Glomerular endothelial cell (primary cell): ENCODE measurements around the gene CPT1C. TPM values are rescaled to one million over a fixed set of nuclear protein-coding genes. Genes with fewer than 3 reads are reported as not detected.

Experiments
- DNase-seq: peaks from one replicate; pipeline ENCODE4 v3.0.0-alpha.2; 2011; ENCODE audit warnings: low read depth, low spot score; ENCODE audit errors: extremely low read depth
- total RNA-seq: library from RNA; depleted of rRNA; stranded (reverse); fragments of >200 nt; gene quantifications from 2 replicates; pipeline ENCODE4 v1.2.3, GENCODE V29; 2015

The CPT1C gene
- total RNA-seq, 1 donor from 2014 or later, result 28.4 TPM

DNA sequence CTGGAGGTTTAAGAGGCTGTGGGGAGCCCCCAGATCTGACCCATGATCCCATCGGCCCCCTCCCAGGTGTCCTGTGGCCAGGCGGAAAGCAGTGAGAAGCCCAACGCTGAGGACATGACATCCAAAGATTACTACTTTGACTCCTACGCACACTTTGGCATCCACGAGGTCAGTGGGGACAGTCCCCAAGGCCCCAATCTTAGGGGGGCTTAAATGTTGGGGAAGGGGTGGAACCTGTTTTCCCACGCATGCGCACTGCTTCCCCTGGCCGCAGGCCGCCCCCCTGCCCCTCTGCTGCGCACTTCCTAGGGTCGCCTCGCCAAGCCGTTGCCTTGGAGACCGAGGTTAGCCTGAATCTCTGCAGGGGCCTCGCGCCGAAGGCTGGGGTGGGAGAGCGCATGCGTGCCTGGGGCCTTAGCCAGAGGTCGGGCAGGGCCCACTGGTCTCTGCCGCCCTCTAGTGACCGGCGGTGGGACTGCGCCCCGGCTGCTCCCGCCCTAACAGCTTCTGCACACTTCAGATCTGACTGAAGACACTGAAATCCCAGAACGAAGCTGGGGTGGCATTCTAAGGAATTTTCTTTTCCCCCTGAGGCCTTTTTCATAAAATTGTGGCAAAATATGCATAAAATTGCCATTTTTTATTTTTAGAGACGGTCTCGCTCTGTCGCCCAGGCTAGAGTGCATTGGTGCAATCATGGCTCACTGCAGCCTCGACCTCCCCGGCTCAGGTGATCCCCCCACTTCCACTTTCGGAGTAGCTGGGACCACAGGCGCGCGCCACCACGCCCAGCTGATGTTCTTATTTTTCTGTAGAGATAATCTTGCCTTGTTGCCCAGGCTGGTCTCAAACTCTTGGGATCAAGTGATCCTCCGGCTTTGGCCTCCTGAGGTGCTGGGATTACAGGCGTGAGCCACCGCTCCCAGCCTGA lies 10.2 kb upstream of the CPT1C start:
- DNase-seq, result no peak

DNA sequence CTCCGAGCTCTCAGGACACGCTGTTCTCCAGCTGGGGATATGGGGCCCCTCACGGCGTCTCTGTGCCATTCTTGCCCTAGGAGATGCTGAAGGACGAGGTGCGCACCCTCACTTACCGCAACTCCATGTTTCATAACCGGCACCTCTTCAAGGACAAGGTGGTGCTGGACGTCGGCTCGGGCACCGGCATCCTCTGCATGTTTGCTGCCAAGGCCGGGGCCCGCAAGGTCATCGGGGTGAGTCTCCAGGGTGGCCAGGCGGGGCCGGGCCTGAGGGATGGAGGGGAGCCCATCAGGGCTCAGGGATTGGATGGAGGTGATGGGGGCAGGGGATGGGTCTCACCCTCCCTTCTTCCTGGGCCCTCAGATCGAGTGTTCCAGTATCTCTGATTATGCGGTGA lies 9.1 kb upstream of the CPT1C start:
- DNase-seq, result no peak

DNA sequence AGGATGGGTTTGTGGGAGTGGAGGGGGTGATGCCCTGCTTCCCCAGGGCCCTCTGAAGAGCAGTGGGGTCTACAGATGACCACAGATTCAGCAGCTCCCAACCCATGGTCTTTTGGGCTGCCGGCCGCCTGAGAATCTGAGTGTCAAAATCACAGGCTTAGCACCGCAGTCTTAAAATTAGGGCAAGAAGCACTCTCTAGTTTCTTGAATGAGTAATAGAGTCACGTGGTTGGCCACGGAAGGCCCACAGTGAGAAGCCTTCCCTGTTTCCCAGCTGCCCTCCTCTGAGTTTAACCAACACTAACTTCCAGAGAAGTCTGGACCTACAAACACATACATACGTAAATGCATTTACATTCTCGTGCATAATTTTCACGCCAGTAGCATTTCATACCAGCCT lies 8.6 kb upstream of the CPT1C start:
- no peak for DNase-seq

DNA sequence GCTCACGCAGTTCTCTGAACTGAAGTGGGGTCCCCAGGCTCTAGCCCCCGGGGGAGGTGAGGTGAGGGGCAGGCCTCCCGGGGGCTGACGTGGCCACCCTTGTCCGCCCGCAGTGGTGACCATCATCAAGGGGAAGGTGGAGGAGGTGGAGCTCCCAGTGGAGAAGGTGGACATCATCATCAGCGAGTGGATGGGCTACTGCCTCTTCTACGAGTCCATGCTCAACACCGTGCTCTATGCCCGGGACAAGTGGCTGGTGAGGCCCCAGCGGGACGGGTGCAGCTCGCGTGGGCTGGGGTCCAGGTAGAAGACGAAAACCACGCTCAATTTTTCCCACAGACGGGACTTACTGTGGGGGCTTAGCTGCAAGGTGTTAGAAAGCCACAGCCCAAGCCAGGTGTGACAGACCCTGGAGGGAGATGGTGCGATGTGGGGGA lies 7.1 kb upstream of the CPT1C start:
- DNase-seq, result no peak

DNA sequence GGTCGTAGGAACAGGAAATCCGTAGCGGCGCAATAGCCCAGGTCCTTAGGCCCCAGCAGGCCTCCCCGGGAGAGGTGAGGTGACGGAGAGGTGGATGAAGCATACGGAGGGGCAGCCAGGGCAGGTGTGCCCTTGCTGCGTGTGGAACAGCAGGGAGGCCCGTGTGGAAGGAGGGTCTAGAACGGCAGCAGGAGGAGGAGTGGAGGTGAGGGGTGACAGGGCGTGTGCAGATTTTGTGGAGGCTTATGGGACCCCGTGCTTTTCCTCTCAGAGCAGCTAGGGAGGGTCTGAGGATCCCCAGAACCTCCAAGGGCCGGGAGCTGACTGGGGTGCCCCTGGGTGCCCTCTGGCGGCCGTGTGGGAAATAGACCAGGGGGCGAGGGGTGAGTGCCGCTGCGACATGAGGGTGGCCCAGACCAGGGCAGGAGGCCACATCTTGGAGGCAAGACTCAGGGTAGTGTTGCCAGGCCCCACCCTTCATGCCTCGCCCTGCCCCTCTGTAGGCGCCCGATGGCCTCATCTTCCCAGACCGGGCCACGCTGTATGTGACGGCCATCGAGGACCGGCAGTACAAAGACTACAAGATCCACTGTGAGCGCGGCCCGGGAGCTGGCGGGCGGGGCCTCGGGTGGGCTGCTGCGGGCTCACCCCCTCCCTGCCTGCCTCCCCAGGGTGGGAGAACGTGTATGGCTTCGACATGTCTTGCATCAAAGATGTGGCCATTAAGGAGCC lies 6.5 kb upstream of the CPT1C start:
- no peak for DNase-seq

DNA sequence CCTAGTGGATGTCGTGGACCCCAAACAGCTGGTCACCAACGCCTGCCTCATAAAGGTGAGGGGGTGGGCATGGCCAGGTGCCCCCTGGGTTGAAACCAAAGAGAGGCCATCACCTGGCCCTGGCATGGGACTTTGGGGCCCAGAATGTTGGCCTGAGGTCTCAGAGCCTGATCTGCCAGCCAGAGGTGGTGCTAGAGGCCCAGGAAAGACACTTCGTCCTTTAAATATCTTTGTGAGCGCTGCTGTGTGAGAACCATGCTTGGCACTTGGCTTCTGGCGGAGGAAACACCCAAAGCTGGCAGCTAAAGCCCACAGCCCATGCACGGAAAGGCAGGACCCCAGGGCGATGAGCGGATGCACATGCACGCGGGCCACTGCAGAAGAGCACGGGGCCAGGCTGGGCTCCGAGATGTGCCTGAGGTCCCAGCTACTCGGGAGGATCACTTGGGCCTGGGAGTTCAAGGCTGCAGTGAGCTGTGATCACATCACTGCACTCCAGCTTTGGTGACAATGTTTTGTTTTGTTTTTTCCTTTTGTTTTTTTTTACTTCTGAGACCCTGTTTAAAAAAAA lies 5.8 kb upstream of the CPT1C start:
- no peak for DNase-seq

DNA sequence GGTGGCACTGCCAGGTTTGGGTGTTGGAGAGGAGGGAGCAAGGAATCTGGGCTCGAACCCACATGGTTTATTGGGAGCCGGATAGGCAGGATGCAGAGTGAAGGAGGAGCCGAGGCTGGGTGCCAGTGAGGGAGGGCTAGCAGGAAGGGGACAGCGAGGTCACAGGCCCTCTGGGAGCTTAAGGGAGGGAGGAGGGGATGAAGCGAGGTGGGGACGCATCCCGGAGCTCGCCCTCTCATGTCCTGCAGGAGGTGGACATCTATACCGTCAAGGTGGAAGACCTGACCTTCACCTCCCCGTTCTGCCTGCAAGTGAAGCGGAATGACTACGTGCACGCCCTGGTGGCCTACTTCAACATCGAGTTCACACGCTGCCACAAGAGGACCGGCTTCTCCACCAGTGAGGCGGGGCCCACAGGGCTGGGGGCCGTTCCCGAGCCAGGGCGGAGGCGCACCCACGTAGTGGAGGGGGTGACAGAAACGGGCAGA lies 5.0 kb upstream of the CPT1C start:
- DNase-seq, result no peak

DNA sequence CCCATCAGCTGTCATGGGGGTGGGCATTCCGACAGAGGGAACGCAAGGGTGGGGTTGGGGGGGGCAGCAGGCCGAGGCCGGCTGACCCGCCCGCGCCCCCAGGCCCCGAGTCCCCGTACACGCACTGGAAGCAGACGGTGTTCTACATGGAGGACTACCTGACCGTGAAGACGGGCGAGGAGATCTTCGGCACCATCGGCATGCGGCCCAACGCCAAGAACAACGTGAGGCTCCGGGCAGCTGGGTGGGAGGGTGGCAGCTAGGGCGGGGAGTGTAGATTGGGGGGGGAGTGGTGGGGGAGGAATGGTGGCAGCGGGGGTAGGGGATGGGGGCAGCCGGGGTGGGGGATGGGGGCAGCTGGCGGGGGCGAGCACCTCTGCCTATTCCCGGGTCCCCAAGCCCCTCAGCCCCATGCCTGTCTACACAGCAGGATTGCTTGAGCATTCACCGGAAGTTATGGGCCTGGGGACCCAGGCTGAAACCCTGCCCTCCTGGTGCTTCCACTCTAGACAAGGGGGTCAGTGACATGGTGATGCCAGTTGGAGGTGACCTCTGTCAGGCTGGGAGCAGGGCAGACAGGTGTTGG lies 4.3 kb upstream of the CPT1C start:
- DNase-seq, result no peak

DNA sequence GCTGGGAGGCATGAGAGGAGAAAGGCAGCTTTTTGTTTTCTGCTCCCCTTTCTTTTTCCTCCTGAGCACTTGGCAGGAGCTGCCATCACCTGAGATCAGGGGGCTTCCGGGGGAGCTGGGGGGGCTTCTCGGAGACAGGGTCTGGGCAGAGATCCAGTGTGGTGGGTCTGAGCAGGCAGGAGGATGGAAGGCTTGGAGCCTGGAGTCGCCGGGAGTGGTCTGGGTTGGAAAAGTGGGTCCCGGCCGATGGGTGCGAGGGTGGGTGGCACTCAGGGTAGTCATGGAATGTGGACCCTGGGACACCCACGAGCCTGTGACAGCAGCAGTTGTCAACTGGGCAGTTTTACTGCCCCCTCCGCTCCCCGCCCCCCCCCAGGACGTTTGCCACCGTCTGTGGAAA lies 3.8 kb upstream of the CPT1C start:
- DNase-seq, result no peak

DNA sequence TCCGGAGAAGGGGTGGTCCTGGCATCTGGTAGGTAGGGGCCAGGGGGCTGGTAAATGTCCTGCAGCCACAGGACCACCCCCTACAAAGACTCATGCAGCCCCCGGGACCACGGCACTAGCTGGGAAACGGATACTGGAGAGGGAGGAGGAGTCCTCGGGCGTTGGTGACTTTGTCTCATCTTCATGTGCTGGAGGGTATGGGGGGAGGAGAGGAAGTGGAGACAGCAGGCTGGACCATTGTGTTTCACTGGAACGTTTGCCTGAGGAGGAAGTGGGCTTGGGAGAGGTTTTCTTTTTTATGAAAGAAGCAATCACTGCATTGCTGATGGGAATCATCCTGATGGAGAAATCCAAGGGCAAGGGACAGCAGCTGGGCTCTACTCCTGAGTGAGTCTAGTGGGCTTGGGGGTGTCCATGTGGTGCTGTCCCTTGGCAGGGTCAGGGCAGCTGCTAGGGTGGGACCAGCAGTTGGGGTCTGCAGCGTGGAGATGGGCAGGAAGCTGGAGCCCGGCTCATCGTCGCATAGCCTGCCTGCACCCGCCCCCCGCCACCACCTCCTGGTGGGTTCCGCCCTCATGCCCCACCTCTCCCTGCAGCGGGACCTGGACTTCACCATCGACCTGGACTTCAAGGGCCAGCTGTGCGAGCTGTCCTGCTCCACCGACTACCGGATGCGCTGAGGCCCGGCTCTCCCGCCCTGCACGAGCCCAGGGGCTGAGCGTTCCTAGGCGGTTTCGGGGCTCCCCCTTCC lies 3.2 kb upstream of the CPT1C start:
- DNase-seq, result no peak

DNA sequence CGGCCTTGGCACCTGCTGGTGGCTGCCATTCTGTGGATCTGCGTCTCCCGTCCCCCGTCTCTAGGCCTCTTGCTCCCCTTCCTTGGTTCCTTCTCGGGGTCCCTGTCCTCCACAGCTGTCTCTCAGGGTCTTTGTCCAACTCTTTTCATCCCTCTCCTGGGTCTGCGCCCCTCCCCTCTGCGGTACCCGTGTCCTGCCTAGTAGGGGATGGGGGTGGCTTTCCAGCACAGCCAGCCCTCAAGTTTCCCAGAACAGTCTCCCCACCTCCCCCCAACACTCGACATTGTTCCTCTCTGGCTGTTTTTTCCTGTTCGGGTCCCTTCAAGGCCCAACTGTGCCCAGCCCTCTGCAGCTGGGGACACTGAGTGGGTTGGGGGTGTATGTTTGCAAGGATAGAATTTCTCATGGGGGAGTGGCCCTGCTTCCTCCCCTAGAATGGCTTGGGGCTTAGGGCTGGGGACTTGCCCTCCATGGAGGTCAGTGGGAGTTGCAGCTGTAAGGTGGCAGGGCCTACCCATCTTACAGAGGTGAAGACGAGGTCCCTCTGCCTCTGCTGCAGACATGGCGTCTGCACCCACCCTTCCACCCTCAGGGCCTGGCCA lies 2.3 kb upstream of the CPT1C start:
- no peak for DNase-seq

DNA sequence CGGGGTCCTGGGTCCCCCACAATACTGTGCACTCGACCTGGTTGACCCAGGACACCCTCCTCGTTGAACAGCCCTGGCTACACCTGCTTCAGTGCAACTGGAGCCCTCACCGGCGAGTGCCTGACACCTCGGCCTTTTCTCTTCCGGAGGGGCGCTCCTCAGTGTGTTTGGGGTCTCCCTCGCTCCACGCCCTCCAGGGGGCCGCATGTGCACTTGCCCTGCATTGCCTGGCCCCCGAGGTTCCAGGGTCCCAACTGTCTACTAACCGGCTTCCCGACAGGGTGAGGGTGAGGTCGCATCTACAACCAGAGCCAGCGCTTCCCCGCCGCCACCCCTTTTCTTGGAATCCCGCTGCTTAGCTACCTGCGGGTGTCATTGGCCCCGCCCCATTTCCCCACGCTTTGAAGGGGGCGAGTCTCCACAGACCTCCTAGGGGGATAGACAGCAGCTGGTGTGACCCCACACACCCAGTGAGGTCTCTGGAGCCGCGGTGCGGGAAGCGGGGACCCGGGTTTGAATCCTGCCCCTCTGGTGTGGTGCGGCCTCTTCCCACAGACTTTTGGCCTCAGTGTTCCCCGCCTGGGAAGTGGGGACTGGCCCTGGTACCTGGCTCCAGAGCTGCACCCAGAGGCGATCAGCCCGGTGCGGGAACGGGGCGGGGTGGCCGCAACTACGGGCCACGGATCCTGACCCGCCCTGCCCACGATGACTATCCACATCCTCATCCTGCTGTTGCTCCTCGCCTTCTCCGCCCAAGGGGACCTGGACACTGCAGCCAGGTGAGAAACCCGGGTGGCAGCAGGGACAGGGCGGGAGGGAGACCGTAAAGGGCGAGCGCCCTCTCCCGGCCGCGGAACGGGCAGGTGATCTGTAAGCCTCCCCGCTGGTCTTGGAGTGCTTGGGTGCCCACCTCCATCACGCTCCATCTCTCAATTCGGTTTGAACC lies 1.5 kb upstream of the CPT1C start, which contains the start of gene ADM5:
Gene ADM5 (plus strand): TSS at position 462 of the 946 bp plus-strand sequence. CDS start 244 bp downstream, at position 706.
- no peak for DNase-seq

DNA sequence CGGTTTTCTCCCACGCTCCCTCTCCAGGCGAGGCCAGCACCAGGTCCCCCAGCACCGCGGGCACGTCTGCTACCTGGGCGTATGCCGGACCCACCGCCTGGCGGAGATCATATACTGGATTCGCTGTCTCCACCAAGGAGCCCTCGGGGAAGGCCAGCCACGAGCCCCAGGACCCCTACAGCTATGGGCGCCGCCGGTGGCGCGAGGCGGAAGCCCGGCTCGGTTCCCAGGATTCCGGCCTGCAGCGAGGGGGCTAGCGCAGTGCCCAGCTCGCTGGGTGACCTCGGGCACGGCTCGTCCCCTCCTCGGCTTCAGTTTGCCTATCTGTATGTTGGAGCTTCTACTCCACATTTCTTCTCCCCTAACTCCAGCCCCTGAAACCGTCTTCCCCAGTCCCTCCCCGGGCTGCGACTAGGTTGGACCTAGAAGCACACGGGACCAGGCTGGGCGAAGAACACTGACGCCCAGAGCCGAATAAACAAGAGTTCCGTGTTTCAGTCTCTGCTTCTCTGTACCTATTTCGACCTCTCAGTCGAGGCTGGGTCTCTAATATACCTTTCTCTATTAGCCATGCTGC lies 749 bp upstream of the CPT1C start:
- no peak for DNase-seq

DNA sequence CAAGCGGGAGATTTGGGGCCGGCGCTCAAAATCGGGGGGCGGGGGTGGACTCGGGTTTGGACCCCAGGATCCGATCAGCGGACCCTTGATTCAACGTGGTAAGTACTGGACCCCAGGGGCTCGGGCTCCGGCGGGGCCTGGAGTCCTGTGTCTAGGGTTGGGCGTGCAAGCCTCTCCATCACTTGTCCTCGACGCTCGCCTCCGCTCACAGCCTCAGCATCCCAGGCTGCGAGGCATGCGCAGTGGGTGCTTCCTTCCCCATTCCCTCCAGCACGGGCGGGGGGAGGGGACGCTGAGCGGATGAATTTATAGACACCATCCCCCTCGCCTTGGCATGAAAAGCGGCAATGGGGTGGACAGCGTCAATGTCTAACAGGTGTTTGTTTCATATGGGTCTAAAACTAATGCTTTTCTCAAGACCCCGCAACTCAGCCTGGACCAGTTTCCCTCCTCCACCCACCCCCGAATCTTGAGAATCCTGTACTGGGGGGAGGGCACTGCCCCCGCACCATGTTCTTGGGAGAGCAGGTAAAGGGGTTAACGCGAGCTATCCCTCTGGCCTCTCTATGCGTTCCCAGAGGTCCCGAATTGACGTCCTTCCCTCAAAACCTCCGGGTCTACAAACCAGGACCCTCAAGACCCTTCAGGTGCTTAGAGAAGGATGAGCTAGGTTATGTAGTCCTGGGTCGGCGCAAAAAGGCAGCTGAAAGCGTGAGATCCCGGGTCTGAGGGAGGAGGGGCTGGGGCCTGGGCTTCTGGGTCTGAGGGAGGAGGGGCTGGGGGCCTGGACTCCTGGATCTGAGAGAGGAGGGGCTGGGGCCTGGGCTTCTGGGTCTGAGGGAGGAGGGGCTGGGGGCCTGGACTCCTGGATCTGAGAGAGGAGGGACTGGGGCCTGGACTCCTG lies 579 bp downstream of the CPT1C start:
- no peak for DNase-seq

DNA sequence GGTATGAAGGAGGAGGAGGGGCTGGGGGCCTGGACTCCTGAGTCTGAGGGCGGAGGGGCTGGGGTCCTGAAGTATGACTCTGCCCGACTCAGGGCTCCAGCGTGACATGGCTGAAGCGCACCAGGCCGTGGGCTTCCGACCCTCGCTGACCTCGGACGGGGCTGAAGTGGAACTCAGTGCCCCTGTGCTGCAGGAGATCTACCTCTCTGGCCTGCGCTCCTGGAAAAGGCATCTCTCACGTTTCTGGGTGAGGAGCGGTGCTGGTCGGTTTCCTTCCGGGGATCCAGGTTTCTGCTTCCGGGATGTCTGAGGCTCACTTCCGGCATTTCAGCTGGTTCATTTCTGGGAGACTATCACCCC lies 1.2 kb downstream of the CPT1C start:
- DNase-seq, result no peak

DNA sequence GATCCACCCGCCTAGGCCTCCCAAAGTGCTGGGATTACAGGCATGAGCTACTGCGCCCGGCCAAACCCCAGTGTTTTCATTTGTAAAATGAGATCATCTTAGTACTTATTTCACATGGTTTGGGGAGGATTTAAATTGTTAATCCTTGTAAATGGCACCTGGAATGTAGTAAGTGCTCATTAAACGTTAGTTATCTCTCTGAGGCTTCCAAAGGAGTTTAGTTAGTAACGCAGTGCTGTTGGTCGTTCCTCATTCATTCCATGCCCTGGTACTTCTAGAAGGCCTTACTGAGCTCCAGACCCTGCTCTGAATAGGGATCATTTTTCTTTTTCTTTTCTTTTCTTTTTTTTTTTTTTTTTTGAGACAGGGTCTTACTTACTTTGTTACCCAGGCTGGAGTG lies 5.2 kb downstream of the CPT1C start:
- no peak for DNase-seq

DNA sequence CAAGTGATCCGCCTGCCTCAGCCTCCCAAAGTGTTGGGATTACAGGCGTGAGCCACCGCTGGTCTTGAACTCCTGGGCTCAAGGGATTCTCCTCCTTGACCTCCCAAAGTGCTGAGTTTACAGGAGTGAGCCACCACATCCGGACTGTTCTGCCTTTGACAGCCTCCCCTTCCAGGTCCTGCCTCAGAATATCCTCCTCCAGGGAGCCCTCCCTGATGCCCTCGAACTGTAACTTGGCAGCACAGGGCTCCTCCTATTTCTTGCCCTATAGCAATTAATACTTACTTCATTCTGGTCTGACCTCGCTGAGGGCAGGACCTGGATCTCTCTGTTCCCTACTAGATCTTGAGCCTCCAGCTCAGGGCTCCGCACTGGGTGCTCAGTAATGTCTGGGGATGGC lies 5.9 kb downstream of the CPT1C start:
- DNase-seq, result no peak

DNA sequence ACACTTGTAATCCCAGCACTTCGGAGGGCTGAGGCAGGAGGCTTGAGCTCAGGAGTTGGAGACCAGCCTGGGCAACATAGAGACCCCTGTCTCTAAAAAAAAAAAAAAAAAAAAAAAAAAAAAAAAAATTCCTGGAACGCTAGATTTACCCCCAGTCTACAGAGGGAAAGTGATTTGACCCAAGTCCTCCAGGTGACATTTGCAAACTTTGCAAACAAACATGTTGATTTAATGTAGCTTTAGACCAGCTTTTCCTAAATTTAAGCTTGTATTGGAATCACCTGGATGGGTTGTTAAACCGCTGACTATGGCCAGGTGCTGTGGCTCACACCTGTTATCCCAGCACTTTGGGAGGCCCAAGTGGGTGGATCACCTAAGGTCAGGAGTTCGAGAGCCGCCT lies 8.4 kb downstream of the CPT1C start:
- DNase-seq, result no peak
